ENCODE data around the gene MACC1. TPM values are rescaled to one million over a fixed set of nuclear protein-coding genes. Genes with fewer than 3 reads are reported as not detected.

Gene MACC1
- total and polyA plus RNA-seq, 2 donors (not counting 3 experiments of a cell fraction or from before 2014, with no cell fraction given) = not detected

DNA sequence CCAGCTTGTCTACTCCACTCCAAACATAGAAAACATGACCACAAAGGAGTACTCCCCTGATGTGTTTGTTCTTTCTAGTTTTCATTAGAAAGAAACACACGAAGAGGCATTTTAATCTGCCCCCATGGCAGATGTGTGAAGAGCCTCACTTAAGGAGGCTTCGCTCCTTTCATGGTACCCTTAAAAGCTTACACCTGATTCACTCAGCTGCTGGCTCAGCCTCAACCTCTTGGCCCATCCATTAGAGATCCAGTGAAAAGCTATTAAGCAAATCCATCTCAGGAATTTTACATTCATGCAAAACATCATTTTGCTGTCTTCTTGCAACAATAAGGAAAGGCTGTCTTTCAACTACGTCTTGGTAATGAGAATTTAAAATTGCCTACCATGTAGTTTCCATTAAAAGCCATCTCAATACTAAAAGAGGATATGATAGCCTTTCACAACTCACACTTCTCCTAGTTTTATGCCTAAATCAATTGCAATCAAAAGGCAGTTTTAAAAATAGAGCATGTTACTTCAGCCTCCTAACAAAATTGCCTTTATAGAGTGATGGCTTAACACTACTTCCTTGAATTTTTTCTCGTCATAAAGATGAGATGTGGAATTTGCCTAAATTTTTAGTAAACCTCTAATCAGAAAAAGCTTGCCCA lies 22.7 kb downstream of the MACC1 start:
- BruUV-seq (replicated peaks) = no TSS peak
- peaks cover 6% of the 10 kb centered on the region for H3K4me1 ChIP-seq (ENCODE audit: control insufficient read depth, extremely low read depth, insufficient read depth, low read length)
- H3K79me2 ChIP-seq (ENCODE audit: control insufficient read depth, insufficient read depth, low read length) = no peaks in the 10 kb centered on the region
- FAIRE-seq (no peak), DNase-seq (ENCODE audit: low read depth, low spot score) (no peak)
- no peaks in the 10 kb centered on the region for H4K20me1 ChIP-seq (replicated peaks; ENCODE audit: control insufficient read depth, extremely low read depth, insufficient read depth, low read length)
- ChIA-PET POLR2A (no interaction called here), CTCF (interaction anchor here (1.3 kb wide), 1 partner anchor 481 kb away, joined by 3 read pairs; no protein-coding TSS in a partner anchor)
- no peak overlapping the region for H3K27ac ChIP-seq (ENCODE audit: insufficient read depth, low read depth, low read length)
- H3K9me3 ChIP-seq (replicated peaks; ENCODE audit: control insufficient read depth, insufficient read depth, low read length) = no peaks in the 10 kb centered on the region
- no peak overlapping the region for H3K4me3 ChIP-seq (replicated peaks in 1 of 3; ENCODE audit: insufficient read depth in 1 of 3, low read depth in 1 of 3, low read length in 3 of 3)
- H2AFZ ChIP-seq (ENCODE audit: low read depth, low read length) = no peak overlapping the region
- H3K27me3 ChIP-seq (ENCODE audit: control insufficient read depth in 2 of 2, insufficient read depth in 2 of 2, low read length in 2 of 2) = no peaks in the 10 kb centered on the region
- H3K9me1 ChIP-seq (replicated peaks; ENCODE audit: control insufficient read depth, extremely low read depth, insufficient read depth, low read length) = no peaks in the 10 kb centered on the region
- H3K36me3 ChIP-seq (ENCODE audit: control insufficient read depth in 2 of 2, extremely low read depth in 1 of 2, insufficient read depth in 2 of 2, low read length in 2 of 2) = no peaks in the 10 kb centered on the region
- H3K4me2 ChIP-seq (ENCODE audit: insufficient read depth, low read length) = no peak overlapping the region
- TF ChIP-seq GATA2 (IDR thresholded peaks at IDR 0.05; ENCODE audit: insufficient read depth, insufficient read length, low read depth, low read length) = no peak
- no peak for TF ChIP-seq POLR2A (IDR thresholded peaks at IDR 0.05; ENCODE audit: low read depth, low read length)
- TF ChIP-seq, protein P1, sequence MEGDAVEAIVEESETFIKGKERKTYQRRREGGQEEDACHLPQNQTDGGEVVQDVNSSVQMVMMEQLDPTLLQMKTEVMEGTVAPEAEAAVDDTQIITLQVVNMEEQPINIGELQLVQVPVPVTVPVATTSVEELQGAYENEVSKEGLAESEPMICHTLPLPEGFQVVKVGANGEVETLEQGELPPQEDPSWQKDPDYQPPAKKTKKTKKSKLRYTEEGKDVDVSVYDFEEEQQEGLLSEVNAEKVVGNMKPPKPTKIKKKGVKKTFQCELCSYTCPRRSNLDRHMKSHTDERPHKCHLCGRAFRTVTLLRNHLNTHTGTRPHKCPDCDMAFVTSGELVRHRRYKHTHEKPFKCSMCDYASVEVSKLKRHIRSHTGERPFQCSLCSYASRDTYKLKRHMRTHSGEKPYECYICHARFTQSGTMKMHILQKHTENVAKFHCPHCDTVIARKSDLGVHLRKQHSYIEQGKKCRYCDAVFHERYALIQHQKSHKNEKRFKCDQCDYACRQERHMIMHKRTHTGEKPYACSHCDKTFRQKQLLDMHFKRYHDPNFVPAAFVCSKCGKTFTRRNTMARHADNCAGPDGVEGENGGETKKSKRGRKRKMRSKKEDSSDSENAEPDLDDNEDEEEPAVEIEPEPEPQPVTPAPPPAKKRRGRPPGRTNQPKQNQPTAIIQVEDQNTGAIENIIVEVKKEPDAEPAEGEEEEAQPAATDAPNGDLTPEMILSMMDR (IDR thresholded peaks at IDR 0.05; ENCODE audit: extremely low read depth in 1 of 2, insufficient read depth in 1 of 2, low read depth in 1 of 2, low read length in 2 of 2) = no peak
- no peak for TF ChIP-seq EZH2 (IDR thresholded peaks at IDR 0.05; ENCODE audit: borderline replicate concordance, low read depth, low read length, severe bottlenecking)
- no peak for TF ChIP-seq FOS (IDR thresholded peaks at IDR 0.05; ENCODE audit: borderline replicate concordance, insufficient read depth, low read length)
- TF ChIP-seq JUN (IDR thresholded peaks at IDR 0.05; ENCODE audit: borderline replicate concordance, insufficient read depth, insufficient read length, low read depth) = no peak
- no peak for TF ChIP-seq POLR2AphosphoS5 (IDR thresholded peaks at IDR 0.05; ENCODE audit: insufficient read depth, low read depth, low read length)
- TF ChIP-seq, protein P2, sequence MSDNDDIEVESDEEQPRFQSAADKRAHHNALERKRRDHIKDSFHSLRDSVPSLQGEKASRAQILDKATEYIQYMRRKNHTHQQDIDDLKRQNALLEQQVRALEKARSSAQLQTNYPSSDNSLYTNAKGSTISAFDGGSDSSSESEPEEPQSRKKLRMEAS (IDR thresholded peaks at IDR 0.05; ENCODE audit: insufficient read depth, insufficient read length) = no peak
- no peak for TF ChIP-seq MYC (IDR thresholded peaks at IDR 0.05; ENCODE audit: low read depth, low read length)
- intact Hi-C loops (cut with micrococcal nuclease) (no loop called here), dilution Hi-C loops (cut with MboI; ENCODE audit: extremely low pct_ligation_motif_present, low sequenced_read_pairs) (no loop called here)
- no peak overlapping the region for H3K9ac ChIP-seq (replicated peaks; ENCODE audit: extremely low read depth, insufficient read depth, low read length)
